SK-N-MC (cell line): ENCODE results near the gene SLC9C1.

ENCODE experiments used
- EZH2 ChIP-seq: fragments of 200-600 bp; sonication (generic); IDR thresholded peaks from one replicate; pipeline ENCODE4 v1.6.1; 2017; ENCODE audit warnings: antibody characterized with exemption
- POLR2AphosphoS5 ChIP-seq: IDR thresholded peaks from 2 replicates; pipeline ENCODE4 v1.6.1; 2012; ENCODE audit warnings: mild to moderate bottlenecking, low read depth, low read length, borderline replicate concordance

- TF ChIP-seq EZH2 (no peak), POLR2AphosphoS5 (no peak)
Measured at GRCh38 chr3:112093180-112093522, 200.9 kb downstream of the SLC9C1 start.
